Measurements from ENCODE around the gene C6orf47.
A peak's percentile ranks its signal among the peaks of the same experiment; 100 is the strongest.
"Not testable (repeated sequence)": the region's sequence is repeated elsewhere in the genome, so short reads cannot be mapped to it uniquely, and the experiment has no call there.

C6orf47 gene, protein sequence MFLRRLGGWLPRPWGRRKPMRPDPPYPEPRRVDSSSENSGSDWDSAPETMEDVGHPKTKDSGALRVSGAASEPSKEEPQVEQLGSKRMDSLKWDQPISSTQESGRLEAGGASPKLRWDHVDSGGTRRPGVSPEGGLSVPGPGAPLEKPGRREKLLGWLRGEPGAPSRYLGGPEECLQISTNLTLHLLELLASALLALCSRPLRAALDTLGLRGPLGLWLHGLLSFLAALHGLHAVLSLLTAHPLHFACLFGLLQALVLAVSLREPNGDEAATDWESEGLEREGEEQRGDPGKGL

DNA sequence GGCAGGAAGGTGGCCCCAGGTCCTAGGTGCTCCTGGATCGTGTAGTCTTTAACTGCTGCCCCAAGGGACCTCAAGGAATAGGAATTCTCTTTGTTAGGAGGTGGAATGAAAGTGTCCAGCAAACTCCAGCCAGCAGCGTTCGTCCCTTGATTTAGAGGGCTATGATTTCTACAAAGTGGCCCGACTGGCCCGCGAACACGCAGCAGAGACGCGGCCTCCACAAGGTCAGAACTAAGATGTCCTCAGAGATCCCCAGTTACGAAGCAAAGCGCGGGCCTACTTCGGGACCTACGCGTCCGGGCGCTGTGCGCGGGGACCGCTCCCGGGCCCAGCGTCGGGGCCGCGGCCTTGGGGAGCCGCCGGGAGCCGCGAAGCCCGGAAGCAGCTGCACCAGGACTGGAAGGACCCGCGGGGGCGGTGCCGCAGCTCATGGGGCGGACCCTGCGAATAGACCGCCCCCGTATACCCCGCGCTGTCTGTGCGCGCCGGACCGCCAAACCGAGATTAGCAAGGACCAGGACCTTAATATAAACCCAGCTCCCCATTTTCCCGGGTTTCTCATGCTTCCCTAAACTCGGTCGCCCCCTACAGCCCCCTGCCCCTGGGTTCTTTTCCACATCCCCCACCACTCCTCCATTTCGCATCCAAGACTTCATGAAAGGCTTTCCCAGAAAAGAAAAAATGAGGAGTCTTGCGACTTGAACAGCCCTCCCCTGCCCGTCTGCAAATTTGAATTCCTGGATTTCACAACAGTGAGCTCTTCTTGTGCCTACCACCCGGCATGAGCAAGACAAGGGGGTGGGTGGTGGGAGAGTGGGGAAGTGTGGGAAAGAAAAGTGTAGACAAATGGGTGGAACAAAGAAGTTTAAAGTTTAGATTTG, at the start of gene C6orf47:
Gene C6orf47 (minus strand): TSS at position 398 of the 881 bp plus-strand sequence. CDS start 831 bp downstream, outside the sequence.
- TF ChIP-seq, protein P1, sequence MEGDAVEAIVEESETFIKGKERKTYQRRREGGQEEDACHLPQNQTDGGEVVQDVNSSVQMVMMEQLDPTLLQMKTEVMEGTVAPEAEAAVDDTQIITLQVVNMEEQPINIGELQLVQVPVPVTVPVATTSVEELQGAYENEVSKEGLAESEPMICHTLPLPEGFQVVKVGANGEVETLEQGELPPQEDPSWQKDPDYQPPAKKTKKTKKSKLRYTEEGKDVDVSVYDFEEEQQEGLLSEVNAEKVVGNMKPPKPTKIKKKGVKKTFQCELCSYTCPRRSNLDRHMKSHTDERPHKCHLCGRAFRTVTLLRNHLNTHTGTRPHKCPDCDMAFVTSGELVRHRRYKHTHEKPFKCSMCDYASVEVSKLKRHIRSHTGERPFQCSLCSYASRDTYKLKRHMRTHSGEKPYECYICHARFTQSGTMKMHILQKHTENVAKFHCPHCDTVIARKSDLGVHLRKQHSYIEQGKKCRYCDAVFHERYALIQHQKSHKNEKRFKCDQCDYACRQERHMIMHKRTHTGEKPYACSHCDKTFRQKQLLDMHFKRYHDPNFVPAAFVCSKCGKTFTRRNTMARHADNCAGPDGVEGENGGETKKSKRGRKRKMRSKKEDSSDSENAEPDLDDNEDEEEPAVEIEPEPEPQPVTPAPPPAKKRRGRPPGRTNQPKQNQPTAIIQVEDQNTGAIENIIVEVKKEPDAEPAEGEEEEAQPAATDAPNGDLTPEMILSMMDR (conservative IDR thresholded peaks at IDR 0.05) = no peak
- H3K27ac ChIP-seq = peak within 1 kb of the TSS; percentile 78

DNA sequence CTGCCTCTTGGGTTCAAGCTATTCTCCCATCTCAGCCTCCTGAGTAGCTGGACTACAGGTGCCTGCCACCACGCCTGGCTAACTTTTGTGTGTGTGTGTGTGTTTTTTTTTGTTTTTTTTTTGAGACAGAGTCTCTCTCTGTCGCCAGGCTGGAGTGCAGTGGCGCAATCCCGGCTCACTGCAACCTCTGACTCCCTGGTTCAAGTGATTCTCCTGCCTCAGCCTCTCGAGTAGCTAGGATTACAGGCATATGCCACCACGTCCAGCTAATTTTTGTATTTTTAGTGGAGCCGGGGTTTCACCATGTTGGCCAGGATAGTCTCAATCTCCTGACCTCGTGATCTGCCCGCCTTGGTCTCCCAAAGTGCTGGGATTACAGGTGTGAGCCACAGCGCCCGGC, 48.6 kb upstream of the C6orf47 start:
- H3K27ac ChIP-seq = not testable (repeated sequence)

DNA sequence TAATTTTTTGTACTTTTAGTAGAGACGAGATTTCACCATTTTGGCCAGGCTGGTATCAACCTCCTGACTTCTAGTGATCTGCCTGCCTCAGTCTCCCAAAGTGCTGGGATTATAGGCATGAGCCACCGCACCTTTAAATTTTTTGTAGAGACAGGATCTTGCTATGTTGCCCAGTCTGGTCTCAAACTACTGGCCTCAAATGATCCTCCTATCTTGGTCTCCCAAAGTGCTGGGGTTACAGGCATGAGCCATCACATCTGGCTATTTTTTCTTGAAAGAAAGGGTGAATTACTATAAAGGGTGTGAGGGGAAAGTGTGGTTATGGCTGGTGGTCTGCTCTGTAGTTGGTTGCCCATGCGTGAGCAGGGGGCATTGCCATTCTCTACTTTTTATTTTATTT, 47.6 kb upstream of the C6orf47 start:
- H3K27ac ChIP-seq = no peak overlapping the region
- TF ChIP-seq, protein P1 (conservative IDR thresholded peaks at IDR 0.05) = no peak

DNA sequence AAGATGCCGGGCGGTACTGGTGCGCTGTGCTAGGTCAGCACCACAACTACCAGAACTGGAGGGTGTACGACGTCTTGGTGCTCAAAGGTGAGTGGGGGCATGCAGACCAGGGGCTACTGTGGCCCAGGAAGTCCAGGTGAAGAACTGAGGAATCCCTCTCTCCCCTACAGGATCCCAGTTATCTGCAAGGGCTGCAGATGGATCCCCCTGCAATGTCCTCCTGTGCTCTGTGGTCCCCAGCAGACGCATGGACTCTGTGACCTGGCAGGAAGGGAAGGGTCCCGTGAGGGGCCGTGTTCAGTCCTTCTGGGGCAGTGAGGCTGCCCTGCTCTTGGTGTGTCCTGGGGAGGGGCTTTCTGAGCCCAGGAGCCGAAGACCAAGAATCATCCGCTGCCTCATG, 47.1 kb upstream of the C6orf47 start:
- no peak overlapping the region for H3K27ac ChIP-seq
- TF ChIP-seq, protein P1 (conservative IDR thresholded peaks at IDR 0.05) = no peak

DNA sequence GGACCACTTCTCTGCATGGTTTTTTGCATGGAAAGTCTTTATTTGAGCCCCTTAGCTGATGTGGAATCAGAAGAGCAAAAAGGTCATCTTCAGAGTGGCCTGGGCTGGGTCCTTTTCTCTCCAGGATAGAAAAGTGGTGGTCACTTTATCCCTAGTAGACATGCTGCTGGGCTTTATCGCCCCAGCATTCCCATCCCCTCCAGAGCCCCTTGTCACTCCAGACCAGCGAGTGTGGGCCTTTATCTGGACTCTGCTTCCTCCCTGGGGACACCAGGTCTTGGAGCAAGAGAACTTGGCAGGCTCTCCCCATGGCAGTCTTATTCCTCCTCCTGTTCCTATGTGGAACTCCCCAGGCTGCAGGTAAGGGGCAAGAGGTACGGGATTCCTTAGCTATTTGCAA, 46.0 kb upstream of the C6orf47 start, which contains the start of gene LY6G6F:
Gene LY6G6F (plus strand): TSS at position 268 of the 400 bp plus-strand sequence. CDS start 41 bp downstream, at position 309.
- no peak within 1 kb of the TSS for H3K27ac ChIP-seq
- TF ChIP-seq, protein P1 (conservative IDR thresholded peaks at IDR 0.05) = no peak

DNA sequence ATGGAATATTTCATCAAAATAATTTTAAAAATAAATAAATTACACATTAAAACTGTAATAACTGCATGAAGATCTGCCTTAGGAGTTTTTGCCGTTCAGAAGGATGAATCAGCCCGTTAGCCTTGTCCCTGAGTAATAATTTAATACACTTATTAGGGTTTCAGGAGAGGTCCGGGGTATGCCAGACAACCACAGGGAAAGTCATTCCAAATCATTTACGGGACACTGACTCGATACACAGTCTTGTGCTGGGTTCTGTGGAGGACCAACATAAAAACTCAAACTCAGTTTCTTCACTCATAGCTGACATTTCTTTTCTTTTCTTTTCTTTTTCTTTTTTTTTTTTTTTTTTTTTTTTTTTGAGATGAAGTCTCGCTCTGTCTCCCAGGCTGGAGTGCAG, 45.4 kb upstream of the C6orf47 start:
- H3K27ac ChIP-seq = no peak overlapping the region
- TF ChIP-seq, protein P1 (conservative IDR thresholded peaks at IDR 0.05) = no peak

DNA sequence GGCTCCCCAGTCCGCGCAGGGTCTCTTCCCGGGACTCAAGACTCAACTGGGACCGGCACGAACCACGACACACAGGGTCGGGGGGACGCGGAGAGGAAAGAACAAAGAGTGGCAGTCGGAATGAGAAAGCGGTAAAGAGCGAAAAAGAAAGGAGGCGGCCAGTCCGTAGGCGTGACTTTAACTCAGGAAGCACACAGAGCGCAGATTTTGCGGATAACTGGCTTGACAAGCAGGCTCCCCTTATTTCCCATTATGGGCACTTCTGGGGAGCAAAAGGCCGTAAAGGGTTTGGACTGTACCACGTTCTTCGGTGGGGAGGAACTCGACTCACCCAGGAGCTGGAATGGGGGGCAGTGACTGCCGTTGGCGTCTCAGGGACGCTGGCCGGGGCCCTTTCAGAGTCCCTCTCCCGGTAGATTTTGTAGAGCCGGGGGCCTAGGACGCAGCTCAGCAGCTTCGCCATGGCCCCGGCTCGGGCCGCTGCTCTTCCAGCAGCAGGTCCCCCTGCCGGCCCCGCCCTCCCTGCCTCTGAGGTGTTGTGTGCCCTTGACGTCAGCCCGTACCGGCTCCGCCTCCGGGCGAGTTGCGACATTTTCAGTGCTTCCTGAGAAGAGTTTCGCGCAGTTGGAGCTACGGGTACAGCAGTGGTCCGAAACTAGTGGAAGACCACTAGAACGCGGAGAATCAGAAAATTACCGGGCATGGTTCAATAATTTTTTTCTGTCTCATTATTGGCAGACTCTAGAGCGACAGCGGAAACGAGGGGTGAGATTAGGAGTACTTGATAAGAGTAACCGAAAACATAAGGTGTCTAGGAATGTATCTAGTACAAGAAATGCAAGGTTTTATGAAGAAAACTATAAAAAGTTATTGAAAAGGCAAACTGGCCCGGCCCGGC, 42.5 kb upstream of the C6orf47 start, which contains the start of gene ABHD16A:
Gene ABHD16A (minus strand): TSS at position 506 of the 898 bp plus-strand sequence. CDS start 43 bp downstream, at position 463.
- peak within 1 kb of the TSS; percentile 85 for H3K27ac ChIP-seq
- TF ChIP-seq, protein P1 (conservative IDR thresholded peaks at IDR 0.05) = no peak
